Hepatocyte (in vitro differentiated cells): ENCODE results near the gene FHOD3.

ENCODE experiments used
- CTCF ChIP-seq: fragments of 200-600 bp; sonication (generic); IDR thresholded peaks from 2 replicates; pipeline ENCODE4 v1.5.1; 2016; ENCODE audit warnings: antibody characterized with exemption, mild to moderate bottlenecking; ENCODE audit not compliant: poor library complexity
- EZH2 ChIP-seq: fragments of 200-600 bp; sonication (generic); IDR thresholded peaks from 2 replicates; pipeline ENCODE4 v1.6.1; 2016; ENCODE audit warnings: antibody characterized with exemption, mild to moderate bottlenecking, borderline replicate concordance

GRCh38 chr18:36625386-36625785, 327.9 kb downstream of the FHOD3 start:
- TF ChIP-seq CTCF (no peak), EZH2 (no peak)
